ENCODE data around the gene FBXL22.
"Not testable (repeated sequence)": the region's sequence is repeated elsewhere in the genome, so short reads cannot be mapped to it uniquely, and the experiment has no call there.

FBXL22 gene

DNA sequence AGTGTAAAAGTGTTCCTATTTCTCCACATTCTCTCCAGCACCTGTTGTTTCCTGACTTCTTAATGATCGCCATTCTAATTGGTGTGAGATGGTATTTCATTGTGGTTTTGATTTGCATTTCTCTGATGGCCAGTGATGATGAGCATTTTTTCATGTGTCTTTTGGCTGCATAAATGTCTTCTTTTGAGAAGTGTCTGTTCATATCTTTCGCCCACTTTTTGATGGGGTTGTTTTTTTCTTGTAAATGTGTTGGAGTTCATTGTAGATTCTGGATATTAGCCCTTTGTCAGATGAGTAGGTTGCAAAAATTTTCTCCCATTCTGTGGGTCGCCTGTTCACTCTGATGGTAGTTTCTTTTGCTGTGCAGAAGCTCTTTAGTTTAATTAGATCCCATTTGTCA is 20.4 kb downstream of the FBXL22 start:
- DNase-seq, result not testable (repeated sequence)

DNA sequence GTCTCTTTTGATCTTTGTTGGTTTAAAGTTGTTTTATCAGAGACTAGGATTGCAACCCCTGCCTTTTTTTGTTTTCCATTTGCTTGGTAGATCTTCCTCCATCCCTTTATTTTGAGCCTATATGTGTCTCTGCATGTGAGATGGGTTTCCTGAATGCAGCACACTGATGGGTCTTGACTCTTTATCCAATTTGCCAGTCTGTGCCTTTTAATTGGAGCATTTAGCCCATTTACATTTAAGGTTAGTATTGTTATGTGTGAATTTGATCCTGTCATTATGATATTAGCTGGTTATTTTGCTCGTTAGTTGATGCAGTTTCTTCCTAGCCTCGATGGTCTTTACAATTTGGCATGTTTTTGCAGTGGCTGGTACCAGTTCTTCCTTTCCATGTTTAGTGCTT is 23.6 kb downstream of the FBXL22 start:
- not testable (repeated sequence) for DNase-seq

DNA sequence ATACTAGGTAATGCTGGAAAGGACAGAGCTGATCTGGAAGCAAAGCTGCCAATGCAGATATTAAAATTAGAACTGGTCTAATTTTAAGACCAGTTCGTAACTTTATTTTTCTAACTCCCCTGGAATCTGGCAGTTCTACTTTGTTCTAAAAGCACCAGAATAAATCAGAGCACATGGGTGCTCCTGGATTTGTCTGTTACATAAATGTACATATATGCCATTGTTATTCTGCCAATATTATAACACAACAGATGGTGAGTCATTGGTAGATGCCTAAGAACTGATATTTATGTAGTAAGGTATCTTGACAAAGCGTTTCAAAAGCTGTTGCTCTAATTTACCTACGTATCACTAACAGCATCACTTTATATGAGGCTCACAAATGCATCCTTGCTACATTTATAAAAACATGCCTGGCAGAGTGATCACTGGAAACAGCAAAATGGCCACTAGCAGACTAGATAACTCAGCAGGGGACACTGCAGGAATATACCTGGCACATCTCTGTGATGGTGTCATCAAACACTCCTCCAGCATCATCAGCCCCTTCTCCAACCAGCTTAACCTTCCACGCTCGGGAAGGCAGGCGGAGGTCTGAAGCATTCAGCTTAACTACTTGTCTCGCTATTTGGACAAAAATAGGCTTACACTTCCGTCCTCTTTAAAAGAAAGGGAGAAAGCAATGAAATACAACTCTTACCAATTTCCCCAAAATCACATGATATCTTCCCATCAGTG is 26.2 kb downstream of the FBXL22 start:
- DNase-seq, result no peak

DNA sequence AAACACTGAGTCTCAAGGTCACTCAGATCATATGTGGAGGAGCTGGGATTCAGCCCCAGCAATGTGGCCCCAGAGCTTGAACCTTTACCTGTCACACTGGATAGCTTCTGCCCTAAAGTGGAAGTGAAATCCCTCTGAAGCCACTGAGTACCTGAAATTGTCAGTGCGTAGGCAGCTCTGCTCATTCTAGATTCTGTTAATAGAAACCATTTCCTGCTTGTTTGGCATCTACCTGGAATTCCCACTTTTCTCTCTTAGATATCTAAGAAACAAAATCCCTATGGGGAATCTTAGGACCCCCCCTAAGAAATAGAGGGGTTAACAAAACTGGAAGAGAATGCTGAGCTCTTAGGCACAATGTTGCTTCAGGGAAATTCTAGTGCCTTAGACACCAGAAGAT is 29.8 kb downstream of the FBXL22 start:
- DNase-seq, result no peak

DNA sequence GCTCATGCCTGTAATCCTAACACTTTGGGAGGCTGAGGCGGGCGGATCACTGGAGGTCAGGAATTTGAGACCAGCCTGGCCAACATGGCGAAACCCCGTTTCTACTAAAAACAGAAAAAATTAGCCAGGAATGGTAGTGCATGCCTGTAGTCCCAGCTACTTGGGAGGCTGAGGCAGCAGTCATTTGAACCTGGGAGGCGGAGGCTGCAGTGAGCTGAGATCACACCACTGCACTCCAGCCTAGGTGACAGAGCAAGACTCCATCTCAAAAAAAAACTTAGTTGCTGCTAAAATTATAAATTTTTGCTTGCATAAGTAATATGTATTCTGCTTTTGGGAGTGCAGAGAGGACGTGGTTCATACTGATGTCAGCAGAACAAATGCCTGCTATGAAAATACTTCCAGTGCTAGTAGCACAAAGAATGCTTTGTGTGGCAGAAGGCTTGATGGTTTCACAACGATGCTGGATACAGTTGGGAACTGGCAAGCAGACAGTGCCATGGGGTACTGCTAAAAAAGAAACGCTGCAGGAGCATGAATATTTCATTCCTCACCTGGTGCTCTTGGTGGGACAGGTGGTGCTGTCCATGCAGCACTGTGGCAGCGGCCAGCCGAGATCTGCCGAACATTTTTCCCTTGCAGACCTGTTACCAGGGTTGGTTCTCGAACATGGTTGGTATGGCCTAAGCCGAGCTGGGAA is 31.1 kb downstream of the FBXL22 start:
- DNase-seq, result no peak

DNA sequence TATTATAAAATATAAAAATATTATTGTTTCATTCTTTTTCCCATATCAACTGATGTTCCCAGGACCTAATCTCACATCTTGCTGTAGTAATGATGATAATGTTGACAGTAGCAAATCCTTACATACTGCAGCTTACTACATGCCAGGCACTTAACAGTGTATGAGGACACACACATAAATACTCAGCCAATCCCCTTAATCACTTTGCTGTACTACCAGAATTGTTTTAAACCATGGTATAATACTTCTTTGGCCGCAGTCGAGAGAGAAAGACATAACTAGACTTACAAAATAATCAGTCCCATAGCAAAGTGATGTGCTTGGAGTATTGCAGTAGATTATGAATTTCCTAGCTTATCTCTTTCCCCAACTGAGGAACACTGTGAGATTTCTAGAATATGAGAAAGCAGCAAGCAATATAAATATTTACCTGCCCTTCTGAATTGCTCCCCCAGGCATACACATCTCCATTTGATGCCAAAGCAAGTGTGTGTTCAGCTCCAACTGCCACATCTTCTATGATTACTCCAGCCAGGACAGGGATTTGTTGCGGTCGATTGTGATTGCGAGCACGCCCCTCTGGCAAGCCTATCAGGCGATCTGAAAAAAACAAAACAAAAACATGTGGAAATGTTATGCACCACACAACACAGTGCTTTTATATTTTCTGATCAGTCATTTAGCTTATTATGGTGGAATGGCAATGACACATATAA is 33.0 kb downstream of the FBXL22 start:
- DNase-seq, result no peak

DNA sequence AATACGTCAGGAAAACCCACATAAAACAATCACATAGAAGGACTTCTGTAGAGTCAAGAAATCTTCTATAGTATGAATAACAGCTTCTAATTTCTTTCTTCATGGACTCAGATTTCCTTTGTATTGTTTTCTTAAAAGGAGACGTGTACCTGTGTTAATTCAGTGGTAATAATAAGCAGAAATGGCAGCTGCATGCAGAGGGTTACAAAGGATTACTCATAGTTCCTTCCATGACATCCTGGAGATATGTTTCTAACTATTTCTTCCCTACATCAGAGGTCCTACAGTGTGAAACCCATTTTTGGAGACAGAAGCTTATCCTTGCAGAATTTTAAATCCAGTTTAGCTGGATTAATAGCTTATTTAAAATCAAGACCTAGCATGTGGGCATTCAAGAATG is 36.1 kb downstream of the FBXL22 start:
- DNase-seq, result no peak

DNA sequence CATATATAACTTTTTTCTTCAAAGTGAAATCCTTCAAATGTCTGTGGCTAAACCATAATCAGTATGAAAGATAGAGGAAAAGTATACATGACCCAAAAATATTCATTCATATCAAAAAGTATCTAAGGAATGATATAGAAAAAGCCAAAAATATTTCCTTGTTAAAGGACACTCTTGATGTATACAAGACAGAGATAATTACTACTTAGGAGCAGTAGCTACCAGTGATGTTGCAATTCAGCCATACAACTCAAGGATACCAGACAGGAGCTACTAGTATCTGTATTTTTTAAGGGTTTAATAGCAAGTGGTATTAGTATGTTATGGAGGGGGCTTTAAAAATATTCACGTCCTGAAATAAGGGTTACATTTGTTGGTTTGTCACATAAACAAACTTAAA is 37.0 kb downstream of the FBXL22 start:
- no peak for DNase-seq

DNA sequence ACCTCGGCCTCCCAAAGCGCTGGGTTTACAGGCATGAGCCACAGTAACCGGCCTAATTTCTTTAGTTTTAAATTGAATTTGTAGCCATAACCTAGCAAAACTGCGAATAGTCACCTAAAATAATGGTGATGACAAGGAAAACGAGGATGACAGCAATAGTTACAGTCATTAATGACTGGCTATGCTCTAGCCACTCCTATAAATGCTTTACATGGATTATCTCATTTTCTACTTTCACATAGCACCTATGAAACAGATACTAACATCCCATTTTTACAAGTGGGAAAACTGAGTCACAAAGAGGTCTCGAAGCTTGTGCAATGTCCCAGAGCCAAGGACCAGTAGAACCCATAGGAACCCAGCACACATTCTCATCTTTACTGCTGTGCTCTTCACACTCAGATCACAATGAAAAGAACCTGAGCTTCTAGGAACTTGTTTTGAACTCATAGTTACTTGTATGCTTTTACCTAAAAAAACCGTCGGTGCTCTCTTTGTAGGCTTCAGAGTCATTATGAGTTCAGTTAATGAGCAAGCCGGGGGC is 39.4 kb downstream of the FBXL22 start:
- no peak for DNase-seq

DNA sequence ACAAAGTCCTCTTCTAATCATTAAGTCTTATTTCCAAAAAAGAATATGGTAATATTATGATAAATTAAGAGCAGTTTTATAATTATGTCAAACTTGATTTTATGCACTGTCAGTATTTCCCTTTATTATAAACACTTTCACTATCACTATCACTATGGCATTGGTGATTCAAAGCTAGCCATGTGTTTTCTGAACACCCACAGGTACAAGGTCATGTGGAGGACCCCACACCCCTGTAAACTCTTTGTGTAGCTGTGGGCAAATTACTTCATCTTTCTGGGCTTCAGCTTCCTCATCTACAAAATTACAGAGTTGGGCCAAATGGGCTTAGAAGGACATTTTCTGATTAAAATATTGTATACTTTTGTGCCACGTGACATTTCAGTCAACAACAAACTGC is 41.7 kb downstream of the FBXL22 start:
- DNase-seq, result no peak

DNA sequence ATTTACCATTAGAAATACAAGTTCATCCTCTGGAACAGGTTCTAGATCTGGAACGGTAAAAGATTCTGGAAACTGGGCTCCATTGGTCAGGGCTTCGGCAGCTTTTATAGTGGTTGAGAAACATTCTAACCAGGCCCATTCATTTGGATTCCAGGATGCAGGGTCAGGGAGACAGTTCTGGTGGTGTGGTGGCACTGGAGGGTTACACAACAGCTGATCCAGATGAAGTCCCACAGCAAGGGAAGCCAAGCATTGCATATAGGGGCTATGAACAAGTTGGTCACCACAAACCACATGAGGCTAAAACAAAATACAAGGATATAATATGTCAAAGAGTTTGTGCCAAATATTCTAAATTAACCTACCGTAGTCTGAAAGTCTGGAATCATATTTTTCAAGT is 43.0 kb downstream of the FBXL22 start:
- no peak for DNase-seq
